C4-2B (cell line): ENCODE results near the gene TRPV6.

Experiments used
- H3K27ac ChIP-seq: fragments of 450-650 bp; 2 replicates; pipeline ENCODE4 v1.5.1; 2017
- ZFX ChIP-seq: fragments of 450-650 bp; IDR thresholded peaks from 2 replicates; pipeline ENCODE4 v1.6.1; 2017
- TF ChIP-seq, protein P1 (sequence below): fragments of 450-650 bp; conservative IDR thresholded peaks from 2 replicates; pipeline ENCODE4 v1.5.1; 2017; ENCODE audit warnings: mild to moderate bottlenecking

Gene TRPV6

DNA sequence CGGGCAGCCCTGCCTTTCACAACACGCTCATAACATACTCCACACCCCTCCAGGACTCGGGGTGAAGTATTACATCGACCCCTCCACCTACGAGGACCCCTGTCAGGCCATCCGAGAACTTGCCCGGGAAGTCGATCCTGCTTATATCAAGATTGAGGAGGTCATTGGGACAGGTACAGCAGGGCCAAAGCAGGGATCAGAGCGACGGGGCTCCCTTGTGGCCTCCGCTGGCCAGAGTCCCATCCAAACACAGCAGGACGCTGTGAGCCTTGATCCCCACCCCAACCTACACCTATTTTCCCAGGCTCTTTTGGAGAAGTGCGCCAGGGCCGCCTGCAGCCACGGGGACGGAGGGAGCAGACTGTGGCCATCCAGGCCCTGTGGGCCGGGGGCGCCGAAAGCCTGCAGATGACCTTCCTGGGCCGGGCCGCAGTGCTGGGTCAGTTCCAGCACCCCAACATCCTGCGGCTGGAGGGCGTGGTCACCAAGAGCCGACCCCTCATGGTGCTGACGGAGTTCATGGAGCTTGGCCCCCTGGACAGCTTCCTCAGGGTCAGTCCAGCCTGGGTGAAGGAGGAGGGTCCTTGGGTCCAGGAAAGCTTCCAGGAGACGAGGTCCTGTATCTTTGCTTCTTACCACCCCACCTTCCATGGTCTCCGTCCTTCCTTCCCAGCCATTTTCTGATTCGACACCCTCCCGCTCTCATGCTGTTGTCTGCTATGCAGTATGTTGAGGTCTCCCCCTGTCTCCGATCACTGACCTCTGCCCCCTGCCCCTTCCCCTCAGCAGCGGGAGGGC is 17.2 kb downstream of the TRPV6 start:
- TF ChIP-seq, protein P1, sequence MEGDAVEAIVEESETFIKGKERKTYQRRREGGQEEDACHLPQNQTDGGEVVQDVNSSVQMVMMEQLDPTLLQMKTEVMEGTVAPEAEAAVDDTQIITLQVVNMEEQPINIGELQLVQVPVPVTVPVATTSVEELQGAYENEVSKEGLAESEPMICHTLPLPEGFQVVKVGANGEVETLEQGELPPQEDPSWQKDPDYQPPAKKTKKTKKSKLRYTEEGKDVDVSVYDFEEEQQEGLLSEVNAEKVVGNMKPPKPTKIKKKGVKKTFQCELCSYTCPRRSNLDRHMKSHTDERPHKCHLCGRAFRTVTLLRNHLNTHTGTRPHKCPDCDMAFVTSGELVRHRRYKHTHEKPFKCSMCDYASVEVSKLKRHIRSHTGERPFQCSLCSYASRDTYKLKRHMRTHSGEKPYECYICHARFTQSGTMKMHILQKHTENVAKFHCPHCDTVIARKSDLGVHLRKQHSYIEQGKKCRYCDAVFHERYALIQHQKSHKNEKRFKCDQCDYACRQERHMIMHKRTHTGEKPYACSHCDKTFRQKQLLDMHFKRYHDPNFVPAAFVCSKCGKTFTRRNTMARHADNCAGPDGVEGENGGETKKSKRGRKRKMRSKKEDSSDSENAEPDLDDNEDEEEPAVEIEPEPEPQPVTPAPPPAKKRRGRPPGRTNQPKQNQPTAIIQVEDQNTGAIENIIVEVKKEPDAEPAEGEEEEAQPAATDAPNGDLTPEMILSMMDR, result no peak
- no peak for TF ChIP-seq ZFX
- H3K27ac ChIP-seq, result peak overlapping the region; percentile 48

DNA sequence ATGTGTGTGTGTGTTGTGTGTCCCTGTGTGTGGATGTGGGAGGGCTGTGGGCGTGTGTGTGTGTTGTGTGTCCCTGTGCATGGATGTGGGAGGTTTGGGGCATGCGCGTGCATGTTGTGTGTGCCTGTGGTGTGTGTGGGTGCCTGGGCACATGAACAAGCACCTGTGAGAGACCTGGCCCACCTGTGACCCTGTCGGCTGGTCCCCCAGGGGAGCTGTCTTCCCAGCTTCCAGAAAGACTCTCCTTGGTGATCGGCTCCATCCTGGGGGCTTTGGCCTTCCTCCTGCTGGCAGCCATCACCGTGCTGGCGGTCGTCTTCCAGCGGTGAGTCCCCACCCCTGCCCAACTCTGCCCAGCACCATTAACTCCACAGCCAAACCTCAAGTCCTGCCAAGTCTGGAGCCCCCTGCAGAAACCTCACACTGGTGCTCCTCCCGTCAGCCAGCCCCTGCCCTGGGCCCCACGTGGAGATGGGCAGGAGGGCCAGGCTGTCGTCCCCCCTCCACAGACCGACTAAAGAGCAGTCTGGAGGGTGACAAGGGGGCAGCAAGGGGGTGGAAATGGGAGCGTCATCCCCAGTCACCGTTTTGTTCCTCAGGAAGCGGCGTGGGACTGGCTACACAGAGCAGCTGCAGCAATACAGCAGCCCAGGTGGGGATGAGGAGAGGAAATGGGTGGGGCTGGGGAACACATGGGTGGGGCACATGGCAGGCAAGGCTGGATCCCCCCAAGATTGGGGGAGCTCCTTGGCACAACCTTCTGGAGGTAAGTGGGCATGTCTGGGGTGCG is 18.0 kb downstream of the TRPV6 start:
- peak overlapping the region; percentile 48 for H3K27ac ChIP-seq
- TF ChIP-seq, protein P1, result no peak
- no peak for TF ChIP-seq ZFX

DNA sequence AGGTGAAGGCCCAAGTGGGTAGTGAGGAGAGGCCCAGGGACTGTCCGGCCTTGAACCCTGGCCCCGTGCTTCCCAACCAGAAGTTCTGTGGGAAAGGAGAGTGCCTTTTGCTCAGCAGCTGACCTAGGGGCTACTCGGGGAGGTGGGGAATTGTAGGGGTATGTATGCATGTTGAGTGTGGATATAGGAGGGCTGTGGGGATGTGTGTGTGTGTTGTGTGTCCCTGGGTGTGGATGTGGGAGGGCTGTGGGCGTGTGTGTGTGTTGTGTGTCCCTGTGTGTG is 18.5 kb downstream of the TRPV6 start:
- H3K27ac ChIP-seq, result no peak overlapping the region
- TF ChIP-seq, protein P1, result no peak

DNA sequence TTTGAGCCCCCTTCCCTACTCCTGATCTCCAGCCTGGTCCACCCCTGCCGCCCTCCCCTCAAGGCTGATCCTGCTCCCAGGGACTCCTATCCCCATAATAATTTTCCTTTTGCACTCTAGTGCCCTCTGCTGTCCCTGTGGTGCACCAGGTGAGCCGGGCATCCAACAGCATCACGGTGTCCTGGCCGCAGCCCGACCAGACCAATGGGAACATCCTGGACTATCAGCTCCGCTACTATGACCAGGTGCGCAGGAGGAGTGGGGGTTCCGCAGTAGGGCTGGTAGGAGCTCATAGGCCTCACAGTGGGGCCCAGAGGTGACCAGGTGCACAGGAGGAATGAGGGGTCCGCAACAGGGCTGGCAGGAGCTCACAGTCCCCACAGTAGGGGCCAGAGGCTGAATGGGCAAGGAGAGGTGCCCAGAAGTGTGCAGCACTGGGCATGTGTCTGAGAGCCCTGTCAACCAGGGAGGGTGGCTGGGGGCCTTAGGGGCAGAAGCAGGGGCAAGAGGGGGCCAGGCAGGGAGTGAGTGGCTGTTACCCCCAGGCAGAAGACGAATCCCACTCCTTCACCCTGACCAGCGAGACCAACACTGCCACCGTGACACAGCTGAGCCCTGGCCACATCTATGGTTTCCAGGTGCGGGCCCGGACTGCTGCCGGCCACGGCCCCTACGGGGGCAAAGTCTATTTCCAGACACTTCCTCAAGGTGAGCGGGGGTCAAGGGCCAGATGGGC is 19.0 kb downstream of the TRPV6 start:
- TF ChIP-seq, protein P1, result peak; percentile 96
- no peak for TF ChIP-seq ZFX
- no peak overlapping the region for H3K27ac ChIP-seq

DNA sequence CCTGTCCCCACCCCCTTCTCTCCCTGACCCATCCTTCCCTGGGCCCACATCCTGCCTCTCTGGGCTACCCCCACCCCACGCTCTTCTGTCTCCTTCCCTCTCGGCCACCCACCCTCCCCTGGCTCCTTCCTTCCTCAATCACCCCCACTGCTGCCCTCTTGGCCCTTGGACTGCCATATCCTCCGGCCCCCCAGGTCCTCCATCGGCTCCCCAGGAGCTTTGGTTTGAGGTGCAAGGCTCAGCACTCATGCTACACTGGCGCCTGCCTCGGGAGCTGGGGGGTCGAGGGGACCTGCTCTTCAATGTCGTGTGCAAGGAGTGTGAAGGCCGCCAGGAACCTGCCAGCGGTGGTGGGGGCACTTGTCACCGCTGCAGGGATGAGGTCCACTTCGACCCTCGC is 19.8 kb downstream of the TRPV6 start:
- H3K27ac ChIP-seq, result no peak overlapping the region
- TF ChIP-seq, protein P1, result no peak
- TF ChIP-seq ZFX, result no peak

DNA sequence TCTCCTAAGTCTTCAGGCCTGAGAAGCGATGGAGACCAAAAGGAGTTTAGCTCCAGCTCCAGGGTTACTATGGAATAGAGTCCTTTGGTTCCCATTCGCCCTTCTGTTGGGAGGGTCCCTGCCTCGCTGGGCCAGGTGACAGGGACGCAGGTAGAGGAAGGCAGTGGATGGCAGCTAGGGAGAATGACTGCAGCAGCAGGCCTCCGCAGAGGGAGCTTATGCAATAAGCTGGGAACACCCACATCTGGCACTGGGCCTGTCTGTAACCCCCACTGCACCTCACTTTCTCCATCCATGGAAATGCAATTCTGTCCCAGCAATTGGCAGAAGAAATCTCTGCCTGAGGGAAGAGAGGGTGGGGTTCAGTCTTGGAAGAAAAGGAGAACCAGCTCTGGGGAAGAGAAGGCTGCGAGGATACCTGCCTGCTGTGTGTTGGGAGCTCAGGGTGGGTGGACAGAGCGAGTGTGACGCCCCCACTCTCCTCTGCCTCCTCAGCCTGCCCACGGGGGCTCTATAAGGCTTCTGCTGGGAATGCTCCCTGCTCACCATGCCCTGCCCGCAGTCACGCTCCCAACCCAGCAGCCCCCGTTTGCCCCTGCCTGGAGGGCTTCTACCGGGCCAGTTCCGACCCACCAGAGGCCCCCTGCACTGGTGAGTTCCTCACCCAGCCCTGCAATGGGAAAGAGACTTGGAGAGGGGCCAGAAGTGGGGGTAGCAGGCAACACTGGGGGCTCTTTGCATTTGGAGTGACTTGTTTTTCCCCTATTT is 20.4 kb downstream of the TRPV6 start:
- H3K27ac ChIP-seq, result no peak overlapping the region
- TF ChIP-seq, protein P1, result no peak
- TF ChIP-seq ZFX, result no peak
